Measurements from ENCODE around the gene KATNBL1. TPM values are rescaled to one million over a fixed set of nuclear protein-coding genes. Genes with fewer than 3 reads are reported as not detected.

KATNBL1 gene
- total RNA-seq, 1 experiment from 2014 or later, result 46.8 TPM

- H3K4me3 Mint-ChIP-seq, result no peak overlapping the region
- H3K23me2 ChIP-seq (ENCODE audit: insufficient read length, low read depth, low read length, poor library complexity, severe bottlenecking), result no peaks in the 10 kb centered on the region
- TF ChIP-seq CTCF (conservative IDR thresholded peaks at IDR 0.05), result no peak
Observed at GRCh38 chr15:34114215-34114614, 95.7 kb downstream of the KATNBL1 start.

More at GRCh38 chr15:34114215-34114614, 95.7 kb downstream of the KATNBL1 start:
- H3K27me3 Mint-ChIP-seq (ENCODE audit: low read depth), result no peaks in the 10 kb centered on the region; the same call in none of the 2 replicates
- H3K36me3 Mint-ChIP-seq (ENCODE audit: insufficient read depth in 1 of 3, low read depth in 3 of 3), result no peaks in the 10 kb centered on the region
- Histone ChIP-seq H3K79me2 (ENCODE audit: insufficient read depth, low read length) (no peaks in the 10 kb centered on the region), H4K5ac (ENCODE audit: insufficient read length, low read depth, low read length) (no peak overlapping the region), H3K23ac (ENCODE audit: insufficient read length, low read depth, low read length) (no peak overlapping the region), H3K18ac (ENCODE audit: insufficient read length, low read depth, low read length) (no peak overlapping the region), H2BK120ac (ENCODE audit: low read depth, low read length, poor library complexity, severe bottlenecking) (no peak overlapping the region), H3K9me3 (ENCODE audit: control insufficient read depth, low read depth, low read length) (no peaks in the 10 kb centered on the region), H3K27ac (ENCODE audit: insufficient read length, low read depth, low read length) (no peak overlapping the region), H3K14ac (ENCODE audit: insufficient read depth, low read length) (no peak overlapping the region), H4K8ac (replicated peaks; ENCODE audit: insufficient read length, low read depth, low read length) (no peak overlapping the region), H4K20me1 (ENCODE audit: control insufficient read depth, insufficient read depth, insufficient read length) (no peaks in the 10 kb centered on the region), H3K79me1 (ENCODE audit: insufficient read depth, low read depth, low read length, poor library complexity, severe bottlenecking) (no peaks in the 10 kb centered on the region), H2BK5ac (ENCODE audit: insufficient read length, low read length) (no peak overlapping the region), H2BK20ac (ENCODE audit: low read depth, low read length, poor library complexity, severe bottlenecking) (no peak overlapping the region), H2AK5ac (ENCODE audit: insufficient read length, low read length) (no peak overlapping the region), H3K27me3 (ENCODE audit: insufficient read depth, low read length) (no peaks in the 10 kb centered on the region), H3K4me2 (ENCODE audit: insufficient read depth, insufficient read length, low read length) (no peak overlapping the region), H3T11ph (ENCODE audit: low read length) (no peak overlapping the region), H2BK12ac (ENCODE audit: insufficient read length, low read depth, low read length) (no peak overlapping the region), H3K56ac (ENCODE audit: insufficient read length, low read depth, low read length) (no peak overlapping the region), H4K91ac (ENCODE audit: insufficient read length, low read depth, low read length) (no peak overlapping the region), H2AFZ (ENCODE audit: low read length) (no peak overlapping the region), H3K4ac (ENCODE audit: low read depth, low read length) (no peak overlapping the region), H2BK15ac (ENCODE audit: low read depth, low read length) (no peak overlapping the region), H3K4me1 (ENCODE audit: insufficient read depth, low read length) (no peaks in the 10 kb centered on the region), H3K9ac (ENCODE audit: extremely low read depth, insufficient read length, low read length) (no peak overlapping the region)
- H3K9me3 Mint-ChIP-seq, result no peaks in the 10 kb centered on the region
- H3K4me1 Mint-ChIP-seq, result peaks cover 6 to 8% of the 10 kb centered on the region in 2 experiments
- H3K27ac Mint-ChIP-seq, result no peak overlapping the region; a peak in 1 of 7 replicates
- DNase-seq, result no peak
- WGBS (ENCODE audit: extremely low coverage, insufficient read length, low lambda C conversion rate), result no CpG with 5 or more reads among the region's 2 CpGs

All from H9 (cell line).